Activated CD8-positive, alpha-beta memory T cell treated with anti-CD3 and anti-CD28 coated beads, Interleukin-2, amount 50 U/mL, for 24 hours (primary cell): Measurements from ENCODE around the gene PRSS22.

ENCODE experiments used
- DNase-seq: peaks from one replicate; pipeline ENCODE4 v3.0.0-alpha.2; 2020; ENCODE audit errors: extremely low read depth

Gene PRSS22

DNA sequence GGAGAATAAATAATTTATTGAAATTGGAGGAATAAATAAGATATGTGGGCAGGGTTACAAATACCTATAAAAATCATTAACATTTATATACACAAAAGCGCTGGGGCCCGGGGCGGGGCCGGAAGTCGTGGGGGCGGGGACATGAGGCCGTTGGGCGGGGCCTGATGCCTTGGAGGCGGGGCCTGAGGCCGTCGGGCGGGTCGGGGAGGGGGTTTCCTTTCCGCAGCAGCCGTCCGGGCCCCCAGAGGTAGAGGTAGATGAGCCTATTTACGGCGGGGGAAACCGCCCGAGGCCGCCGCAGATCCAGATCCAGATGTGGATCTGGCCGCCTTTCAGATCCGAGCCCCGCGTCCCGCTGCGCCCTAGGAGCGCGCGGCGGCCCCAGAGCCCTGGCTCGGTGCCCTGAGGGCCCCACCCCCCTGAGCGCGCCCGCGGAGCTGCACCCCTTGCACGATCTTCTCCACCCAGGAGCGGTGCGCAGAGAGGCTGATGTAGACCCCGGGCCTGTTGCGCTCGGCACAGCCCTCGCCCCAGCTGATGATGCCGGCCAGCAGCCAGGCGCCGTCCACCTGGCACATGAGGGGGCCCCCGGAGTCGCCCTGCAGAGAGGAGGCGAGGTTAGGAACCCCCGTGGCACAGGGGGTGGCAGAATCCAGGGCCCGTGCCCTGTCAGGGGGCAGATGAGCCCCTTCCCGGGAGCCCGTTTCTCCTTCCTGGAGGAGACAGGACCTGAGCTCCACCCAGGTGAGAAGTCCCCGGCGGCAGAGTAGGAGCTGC is 5.1 kb downstream of the PRSS22 start:
- no peak for DNase-seq

DNA sequence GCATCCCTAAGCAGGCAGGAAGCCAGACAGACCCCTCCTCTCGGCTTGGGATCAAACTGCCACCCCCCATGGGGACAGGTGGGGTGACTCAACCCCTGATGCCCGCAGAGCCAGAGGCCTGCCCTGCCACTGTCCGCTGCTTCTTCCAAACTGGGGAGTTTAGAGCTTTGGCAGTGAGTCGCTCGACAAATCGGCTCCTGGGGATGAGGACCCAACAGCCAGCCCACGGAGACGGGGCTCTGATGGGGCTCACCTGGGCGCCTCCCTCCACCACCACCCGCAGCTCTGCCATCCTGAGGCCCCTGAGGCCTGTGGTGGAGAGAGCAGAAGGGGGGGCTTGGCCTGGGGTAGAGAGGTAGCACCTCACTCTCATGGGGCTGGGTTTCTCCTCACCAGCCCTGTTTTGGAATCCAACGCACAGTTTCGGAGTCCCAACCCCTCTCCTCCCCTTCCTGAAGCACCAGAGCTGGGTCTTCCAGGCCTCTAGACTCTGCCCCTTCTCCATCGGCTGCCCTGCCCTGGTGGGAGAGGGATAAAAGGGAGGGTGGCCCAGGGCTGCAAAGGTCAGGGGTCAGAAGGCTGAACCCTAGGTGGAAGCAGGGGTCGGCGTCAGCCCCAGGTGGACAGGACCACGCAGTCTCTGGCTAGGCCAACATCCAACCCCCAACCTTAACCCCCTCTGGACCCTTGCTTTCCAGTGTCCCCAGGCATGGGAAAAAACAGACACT is 5.8 kb downstream of the PRSS22 start:
- DNase-seq: no peak

DNA sequence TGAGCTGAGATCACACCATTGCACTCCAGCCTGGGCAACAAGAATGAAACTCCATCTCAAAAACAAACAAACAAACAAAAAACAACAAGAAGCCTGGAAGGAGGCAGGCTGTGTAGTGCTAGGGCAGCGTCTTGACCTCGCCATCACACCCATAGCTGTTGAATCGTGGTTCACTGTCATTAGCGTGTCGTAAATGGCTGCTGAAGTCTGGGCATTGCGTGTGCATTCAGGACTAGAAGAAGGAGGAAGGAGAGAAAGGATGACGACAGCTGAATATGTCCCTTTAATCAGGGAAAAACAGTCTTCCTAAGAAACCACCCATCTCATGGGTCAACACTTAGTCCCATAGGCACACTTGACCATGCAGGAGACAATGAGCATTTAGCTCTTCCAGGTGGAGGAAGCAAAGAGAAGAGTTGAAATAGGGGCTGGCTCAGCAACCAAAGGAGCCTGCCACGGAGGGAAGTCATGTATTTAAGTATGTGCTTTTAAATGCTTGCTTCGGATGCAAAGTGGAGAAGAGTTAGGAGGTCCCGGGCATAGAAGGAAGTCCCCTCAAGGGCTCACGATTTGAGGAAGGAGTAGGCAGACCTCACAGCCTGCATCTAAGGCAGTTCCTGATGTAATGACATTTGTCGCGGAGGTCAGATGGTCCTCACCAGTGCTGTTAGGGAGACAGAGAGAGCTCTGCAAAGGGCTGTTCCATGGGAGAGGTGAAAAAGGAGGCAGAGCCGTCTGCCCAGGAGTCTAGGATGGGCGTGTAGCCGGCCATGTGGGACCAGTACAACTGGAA is 8.8 kb downstream of the PRSS22 start:
- no peak for DNase-seq

DNA sequence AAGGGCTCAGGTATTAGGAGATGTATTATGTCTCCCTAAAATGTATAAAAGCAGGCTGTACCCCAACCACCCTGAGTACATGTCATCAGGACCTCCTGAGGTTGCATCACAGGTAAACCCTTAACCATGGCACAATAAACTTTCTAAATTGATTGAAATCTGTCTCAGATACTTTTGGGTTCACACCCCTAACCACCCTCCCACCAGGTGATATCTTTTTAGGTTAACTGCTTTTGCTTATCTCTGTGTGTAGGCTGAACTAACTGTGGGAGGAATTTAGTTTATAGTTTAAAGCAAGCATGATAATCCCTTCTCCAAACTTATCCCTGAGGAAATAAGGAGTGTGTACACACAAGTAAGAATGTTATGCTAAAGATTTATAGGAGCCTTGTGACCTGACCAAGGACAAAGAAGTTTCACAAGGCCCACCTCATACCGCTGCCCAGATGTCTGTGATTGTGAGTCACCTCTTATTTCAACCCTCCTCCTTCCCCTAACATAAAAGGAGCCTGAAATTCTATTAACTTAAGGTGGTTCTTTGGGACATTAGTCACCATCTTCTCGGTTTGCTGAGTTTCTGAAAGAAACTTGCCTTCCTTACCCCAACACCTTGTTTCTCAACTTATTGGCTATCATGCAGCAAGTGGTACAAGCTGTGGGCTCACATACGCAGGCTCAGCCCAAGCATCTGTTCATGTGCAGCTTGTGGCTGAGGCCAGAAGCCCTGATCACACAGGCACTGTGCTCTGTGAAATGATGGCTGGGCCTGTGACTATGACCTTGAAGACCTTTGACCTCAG is 11.3 kb downstream of the PRSS22 start:
- DNase-seq: no peak

DNA sequence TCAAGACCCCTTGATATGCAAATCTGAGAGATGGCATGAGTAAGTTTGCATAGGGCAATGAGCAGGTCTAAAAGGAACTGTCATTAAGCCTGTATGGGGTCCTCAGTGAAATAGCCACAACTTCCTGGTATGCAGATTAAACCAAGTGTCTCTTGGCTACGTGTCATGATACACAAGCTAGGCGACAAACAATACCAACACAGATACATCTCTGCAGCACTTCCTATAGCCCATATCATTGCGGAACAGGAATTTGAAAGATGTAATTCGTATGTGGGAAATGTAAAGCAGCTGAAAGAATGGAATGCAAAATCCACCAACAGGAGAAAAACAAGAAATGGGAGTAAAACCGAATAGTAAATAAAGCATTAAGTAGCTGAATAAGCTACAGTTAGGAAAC is 12.9 kb downstream of the PRSS22 start:
- DNase-seq: no peak

DNA sequence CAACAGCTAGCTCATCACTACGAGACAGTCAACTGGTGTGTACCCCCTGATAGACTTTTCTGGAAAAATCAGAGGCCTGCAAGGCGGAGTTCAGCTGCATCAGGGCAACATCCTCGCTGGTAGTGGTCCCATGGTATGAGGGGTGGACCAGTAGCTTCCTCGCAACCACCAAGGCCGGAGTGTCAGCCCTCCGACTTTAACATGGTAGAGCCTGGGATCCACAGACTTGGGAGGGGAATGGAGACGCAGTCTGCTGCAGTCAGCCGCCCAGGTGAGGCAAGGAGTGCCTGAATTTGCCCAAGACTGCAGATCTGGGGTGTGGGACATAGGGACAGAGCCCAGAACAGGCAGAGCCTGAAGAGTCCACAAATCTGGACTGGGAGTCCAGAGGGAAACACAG is 14.4 kb downstream of the PRSS22 start:
- no peak for DNase-seq

DNA sequence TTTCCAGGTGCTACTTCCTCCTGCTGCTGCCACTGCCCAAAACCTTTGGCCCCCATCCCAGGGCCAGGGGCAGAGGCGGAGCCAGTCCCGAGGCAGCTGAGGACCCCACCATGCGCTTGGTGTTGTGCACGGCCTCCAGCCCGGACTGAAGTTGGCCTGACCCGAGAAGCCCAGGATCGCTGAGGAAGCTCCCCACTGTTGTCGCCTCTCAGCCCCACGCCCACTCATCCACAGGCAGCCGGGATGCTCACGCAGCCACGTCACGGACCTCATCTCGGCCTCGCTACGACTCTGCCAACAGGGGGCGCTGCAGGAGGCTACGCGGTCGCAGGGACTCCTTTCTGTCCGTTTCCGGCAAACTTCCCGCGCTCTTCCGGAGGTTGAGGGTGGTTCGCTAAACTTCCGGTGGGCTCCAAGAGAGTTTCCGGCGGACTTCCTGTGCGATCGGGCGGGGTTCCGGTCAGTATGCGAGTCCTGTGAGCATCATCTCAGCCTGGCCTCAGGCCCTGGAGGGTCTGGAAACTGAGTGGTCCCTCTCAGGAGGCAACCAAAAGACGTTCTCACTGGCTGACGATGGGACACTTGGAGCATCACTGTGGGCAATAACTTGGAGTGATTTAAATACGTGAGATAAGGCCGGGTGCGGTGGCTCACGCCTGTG is 15.5 kb downstream of the PRSS22 start:
- peak; percentile 73 for DNase-seq

DNA sequence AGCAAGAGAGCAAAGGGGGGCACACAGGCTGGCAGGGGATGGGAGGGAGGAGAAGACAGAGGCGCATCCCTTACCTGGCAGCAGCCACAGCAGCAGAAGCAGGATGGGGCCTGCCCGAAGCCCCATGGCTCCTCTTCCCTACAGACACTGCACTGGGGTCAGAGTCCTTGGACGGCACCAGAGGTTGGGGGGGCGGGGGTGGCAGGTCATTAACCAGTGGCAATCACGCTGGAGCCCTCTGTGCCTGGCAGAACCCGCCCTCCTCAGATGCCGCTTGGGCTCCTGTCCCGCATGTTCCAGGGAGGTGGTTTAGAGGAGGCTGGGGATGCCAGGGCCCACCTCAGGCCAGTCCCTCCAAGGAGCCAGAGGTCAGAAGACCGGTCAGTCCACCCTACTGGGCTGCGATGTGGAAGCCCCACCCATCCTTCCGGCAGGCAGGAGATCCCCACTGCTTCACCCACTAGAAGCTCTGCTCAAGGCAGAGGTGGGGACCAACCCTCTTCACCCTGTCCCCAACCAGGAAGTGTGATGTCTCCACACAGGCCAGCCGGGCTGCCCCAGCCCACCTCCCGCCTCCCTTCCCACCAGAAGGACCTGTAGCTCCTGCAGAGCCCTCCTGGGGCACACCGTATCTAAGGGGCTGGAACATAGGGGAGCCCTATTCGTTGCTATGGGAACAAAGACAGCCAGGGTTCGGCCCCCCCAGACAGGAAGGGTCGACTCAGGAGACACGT is 16.2 kb downstream of the PRSS22 start:
- no peak for DNase-seq

DNA sequence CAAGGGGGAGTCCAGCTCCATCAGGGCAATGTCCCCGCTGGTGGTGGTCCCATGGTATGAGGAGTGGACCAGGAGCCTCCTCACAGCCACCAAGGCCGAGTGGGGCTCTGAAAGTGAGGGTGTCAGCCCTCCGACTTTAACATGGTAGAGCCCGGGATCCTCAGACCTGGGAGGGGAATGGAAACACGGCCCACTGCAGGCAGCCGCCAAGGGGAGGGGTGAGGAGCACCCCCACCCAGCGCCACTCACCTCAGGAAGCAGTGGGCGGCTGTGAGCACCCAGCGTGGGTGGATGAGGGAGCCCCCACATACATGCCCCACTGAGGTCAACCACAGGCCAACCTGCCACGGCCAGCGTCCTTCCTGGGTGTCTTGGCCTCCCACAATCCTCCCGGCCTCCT is 17.1 kb downstream of the PRSS22 start:
- no peak for DNase-seq

DNA sequence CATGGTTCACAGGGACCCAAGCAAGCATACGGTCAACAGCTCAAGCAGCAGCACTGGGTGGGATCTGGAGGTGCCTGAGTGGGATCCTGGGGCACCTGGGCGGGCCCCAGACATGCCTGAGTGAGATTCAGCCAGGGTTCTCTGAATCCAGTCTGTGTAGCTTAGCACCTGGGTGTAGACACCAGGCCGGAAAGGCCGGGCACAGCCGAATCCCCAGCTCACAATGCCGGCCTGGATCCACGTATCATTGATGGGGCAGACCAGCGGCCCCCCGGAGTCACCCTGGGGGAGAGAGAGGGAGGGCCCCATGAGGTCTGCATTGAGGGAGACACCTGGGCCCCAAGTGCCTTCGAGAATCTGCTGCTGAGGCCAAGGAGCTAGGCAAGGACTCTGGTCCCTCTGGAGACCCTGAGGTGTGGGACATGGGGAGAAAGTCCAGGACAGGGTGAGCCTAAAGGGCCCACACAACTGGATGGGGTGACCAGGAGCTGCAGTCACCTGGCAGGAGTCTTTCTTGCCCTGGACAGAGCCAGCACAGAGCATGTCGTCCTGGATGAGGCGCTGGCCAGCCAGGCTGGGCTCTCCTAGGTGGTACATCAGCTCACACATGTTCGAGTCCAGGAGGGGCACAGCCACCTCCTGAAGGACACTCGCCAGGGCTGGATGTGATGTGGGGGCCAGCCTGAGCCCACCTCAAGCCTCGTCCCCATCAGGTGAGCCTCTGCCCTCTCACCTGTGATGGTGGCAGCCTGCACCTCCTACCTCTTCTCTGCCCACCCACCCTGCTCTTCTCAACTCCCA is 18.1 kb downstream of the PRSS22 start:
- no peak for DNase-seq

DNA sequence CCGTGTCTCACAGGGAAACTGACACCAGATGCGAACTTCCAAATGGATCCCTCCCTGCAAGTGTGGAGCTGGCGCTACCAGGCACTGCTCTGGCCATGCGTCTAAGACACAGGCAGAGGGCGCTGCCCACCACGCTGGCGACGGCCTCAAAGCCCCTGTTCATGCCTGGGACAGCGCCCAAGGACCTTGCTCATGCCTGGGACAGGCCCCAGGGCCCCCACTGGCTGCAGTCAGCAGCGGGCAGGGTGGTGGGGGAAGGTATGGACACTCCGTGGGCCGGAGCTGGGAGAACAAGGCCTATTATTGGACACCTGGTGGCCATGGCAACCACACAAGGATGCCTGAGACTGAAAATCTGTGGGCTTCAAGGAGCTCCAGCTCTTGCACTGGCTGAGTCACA is 19.0 kb downstream of the PRSS22 start:
- DNase-seq: no peak

DNA sequence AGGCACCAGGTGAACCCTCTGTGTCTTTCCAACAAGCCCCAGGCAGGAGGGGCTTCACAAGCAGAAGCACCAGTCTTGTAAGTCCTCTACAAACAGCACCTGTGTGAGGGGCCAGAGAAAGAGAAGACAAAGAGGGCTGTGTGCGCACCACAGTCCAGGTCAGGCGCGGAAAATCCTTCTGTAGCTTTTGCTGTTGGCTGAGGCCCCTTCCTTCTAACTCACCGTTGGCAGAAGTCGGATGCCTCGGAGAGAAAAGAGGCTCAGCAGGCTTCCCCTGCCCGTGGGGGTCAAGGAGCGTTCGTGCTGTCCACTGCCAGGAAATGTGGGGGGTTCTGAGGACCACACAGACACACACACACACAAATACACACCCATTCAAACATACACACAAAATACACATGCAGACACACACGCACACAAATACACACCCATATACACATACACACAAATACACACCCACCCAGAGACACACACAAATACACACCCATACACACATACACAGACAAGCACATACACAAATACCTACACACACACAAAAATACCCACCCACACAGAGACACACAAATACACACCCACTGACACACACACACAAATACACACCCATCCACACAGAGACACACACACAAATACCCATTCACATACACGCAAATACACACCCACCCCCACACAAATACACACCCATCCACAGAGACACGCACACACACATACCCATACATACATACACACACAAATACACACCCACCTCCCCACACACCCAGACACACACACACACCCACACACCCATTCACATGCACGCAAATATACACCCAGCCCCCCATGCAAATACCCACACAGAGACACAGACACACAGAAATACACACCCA is 21.1 kb downstream of the PRSS22 start:
- no peak for DNase-seq

DNA sequence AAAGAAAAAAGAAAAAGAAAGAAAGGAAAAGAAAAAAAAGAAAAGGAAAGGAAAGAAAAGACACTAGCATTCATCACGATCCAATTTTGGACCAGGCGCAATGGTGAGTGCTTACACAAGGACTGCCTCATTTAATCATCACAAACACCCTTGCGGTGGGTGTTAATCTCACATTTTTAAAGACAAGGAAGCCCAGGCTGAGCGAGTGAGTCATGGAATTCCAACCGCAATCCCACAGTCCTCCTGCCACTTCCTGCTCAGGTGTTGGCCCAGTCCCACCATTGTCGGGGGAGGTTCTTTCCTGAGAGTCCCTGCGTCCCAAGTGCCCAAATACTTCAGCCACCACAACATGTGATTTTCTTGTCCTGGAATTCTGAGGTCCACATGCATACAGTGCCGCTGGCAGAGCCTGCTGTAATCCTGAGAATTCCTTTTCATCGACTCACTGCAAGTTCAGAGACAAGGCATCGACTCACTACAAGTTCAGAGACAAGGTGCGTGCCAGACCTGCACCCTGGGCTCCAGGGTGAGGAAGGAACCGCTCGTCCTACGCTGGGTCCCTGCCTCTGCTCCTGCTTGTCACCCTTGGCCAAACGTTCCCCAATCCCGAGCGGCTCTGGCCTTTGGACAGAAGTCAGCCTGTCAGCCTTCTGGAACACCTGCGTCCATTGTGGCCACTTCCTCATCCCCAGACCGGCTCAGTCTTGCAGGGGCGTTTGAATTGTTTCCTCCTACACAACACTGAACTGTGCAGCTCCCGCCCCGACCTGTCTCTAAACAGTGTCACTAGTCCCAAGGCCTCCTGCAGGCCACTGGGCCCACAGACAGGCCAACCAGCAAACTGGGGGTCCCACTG is 22.1 kb downstream of the PRSS22 start:
- no peak for DNase-seq

DNA sequence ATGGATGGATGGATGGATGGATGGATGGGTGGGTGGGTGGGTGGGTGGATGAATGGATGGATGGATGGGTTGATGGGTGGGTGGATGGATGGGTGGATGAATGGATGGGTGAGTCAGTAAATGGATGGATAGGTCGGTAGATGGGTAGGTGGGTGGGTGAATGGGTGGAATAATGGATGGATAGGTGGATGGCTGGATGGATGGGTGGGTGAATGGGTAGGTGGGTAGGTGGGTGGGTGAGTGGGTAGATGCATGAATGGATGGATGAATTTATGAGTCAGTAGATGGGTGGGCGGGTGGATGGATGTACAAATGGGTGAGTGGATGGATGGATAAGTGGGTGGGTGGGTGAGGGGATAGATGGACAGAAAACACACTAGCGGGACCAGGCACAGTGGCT is 23.0 kb downstream of the PRSS22 start:
- no peak for DNase-seq

DNA sequence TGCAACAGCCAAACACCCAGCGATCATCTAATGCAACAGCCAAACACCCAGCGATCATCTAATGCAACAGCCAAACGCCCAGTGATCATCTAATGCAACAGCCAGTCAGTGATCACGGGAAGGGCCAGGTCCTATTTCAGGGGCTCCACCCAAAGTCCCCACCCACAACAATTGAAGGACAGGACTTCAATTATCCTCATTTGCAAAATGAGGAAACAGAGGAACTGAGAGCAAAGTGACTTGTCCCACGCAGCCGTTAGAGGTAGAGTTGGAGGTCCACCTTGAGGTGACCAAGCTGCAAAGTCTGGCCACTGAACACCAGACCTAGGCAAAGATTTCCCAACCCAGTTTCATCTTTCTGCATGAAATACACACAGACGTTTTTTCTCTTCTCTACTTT is 24.2 kb downstream of the PRSS22 start:
- no peak for DNase-seq

DNA sequence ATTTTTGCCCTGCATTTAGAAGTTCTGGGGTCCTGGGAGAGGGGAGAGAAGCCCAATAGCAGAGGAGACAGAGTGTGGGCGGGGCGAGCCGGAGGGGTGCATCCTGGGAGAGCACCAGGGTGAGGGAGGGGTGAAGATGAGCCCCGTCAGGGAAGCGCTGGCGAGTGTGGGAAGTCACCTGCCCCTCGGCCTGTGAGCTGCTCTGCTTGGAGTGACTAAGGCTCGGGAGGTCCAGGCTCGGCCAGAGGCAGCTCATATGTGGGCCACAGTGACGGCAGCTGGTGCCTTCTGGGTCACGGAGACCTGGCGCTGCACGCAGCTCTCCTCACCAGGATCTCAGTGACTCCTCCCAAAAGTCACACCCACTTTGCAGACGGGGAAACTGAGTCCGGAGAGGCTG is 26.8 kb downstream of the PRSS22 start:
- DNase-seq: no peak

DNA sequence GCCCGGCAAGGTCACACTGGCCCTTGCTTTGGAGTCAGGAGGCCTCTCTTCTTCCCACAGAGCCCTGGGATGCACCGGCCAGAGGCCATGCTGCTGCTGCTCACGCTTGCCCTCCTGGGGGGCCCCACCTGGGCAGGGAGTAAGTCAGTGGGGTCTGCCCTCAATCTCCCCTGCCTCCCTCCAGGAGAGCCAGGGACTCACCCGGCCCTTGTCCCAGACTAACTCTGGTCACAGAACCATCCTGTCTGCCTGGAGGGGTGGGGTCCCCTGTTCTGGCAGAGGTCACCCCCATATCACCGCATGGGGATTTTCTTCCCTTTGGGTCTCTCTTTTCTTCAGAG is 27.6 kb downstream of the PRSS22 start:
- DNase-seq: no peak
